ENCODE data around the gene ERFL.

DNA sequence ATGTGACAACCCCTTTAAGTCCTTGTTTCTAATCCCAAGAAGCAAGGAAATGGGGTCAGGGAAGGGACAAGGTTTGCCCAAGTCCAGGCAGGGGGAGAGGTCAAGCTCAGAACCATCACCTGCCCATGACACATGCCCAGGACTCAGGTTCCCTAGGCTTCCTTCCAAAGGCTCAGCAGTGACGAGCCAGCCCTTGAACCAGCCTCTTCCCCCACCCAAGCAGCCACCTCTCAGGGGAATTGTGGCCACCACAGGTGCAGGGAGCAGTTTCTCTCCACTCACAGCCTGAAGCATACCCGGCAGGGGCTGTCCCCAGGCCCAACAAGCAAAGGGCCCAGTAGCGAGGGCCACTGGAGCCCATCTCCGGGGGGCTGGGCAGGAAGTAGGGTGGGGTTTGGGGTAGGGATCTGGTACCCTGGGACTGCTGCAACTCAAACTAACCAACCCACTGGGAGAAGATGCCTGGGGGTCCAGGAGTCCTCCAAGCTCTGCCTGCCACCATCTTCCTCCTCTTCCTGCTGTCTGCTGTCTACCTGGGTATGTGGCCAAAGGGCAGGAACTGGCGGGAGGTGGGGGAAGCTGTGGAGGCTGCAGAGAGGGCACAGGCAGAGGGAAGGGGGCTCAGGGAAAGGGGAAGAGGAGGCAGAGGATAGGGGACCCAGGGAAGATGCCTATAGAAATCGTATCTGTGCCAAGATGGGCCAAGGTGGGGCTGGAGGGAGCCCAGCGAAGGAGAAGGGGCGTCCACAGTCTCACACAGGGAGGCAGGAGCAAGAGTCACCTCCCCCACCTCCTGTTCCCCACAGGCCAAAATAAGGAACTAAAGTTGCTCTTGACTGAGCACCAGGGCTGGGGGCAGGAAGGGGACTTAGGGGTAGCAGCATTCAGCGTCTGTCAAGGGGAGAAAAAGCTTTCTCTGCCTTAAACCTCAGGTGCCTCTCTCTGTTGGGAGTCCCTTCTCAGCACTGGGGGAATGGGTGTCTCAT lies 51.1 kb downstream of the ERFL start, which contains the start of gene CD79A:
- TF ChIP-seq, protein P1, sequence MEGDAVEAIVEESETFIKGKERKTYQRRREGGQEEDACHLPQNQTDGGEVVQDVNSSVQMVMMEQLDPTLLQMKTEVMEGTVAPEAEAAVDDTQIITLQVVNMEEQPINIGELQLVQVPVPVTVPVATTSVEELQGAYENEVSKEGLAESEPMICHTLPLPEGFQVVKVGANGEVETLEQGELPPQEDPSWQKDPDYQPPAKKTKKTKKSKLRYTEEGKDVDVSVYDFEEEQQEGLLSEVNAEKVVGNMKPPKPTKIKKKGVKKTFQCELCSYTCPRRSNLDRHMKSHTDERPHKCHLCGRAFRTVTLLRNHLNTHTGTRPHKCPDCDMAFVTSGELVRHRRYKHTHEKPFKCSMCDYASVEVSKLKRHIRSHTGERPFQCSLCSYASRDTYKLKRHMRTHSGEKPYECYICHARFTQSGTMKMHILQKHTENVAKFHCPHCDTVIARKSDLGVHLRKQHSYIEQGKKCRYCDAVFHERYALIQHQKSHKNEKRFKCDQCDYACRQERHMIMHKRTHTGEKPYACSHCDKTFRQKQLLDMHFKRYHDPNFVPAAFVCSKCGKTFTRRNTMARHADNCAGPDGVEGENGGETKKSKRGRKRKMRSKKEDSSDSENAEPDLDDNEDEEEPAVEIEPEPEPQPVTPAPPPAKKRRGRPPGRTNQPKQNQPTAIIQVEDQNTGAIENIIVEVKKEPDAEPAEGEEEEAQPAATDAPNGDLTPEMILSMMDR (IDR thresholded peaks at IDR 0.05; ENCODE audit: borderline replicate concordance, extremely low read depth, low read length, poor library complexity, severe bottlenecking) = peak; percentile 7
- TF ChIP-seq EZH2 (IDR thresholded peaks at IDR 0.05; ENCODE audit: borderline replicate concordance, low read depth, low read length, severe bottlenecking) = no peak
